Omental fat pad (tissue), 4 donors: ENCODE results near the gene KCNJ5. TPM values are rescaled to one million over a fixed set of nuclear protein-coding genes. Genes with fewer than 3 reads are reported as not detected.

Experiments
- ATAC-seq: fragments of 150-250 bp; one replicate; pipeline ENCODE4 v1.9.1; 2016; ENCODE audit warnings: mild to moderate bottlenecking, moderate library complexity; ENCODE audit not compliant: low FRiP score
- DNase-seq: peaks from one replicate; pipeline ENCODE4 v3.0.0-alpha.2; 2019; ENCODE audit warnings: low spot score
- total RNA-seq, 4 donors: library from RNA; depleted of rRNA; stranded (reverse); fragments of >200 nt; gene quantifications; one replicate each; pipeline ENCODE4 v1.1.0, GENCODE V29; 2016
- TF ChIP-seq, protein P1 (sequence below), 3 donors: fragments of 450-650 bp; IDR thresholded peaks; one replicate each; pipeline ENCODE4 v1.5.1; 2016 to 2017; ENCODE audit warnings: antibody characterized with exemption in 3 of 3, mild to moderate bottlenecking in 3 of 3, moderate library complexity in 2 of 3

The KCNJ5 gene
- total RNA-seq, 4 donors from 2014 or later, result 1.5 to 12.1 (median 3.0) TPM

DNA sequence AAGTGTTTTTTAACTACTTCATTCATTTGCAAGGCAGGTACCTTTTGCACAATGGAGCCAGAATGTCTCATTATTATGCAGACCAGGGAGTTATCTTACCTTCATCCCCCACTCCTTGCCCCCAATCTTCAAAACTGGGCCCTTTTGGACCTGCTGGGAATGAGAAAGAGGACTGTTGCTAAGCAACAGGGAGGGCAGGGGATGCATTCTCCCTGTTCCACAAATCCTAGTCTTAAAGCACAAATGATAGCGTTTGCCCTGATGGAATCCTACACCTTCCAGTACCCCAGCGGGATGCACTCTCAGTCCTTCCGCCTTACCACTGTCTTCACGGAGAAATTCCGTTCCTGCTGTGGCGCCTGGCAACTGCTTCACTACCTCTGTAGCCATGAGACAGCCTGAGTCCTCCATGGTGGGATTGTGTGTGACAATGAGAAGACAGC lies 20.0 kb upstream of the KCNJ5 start:
- DNase-seq, result no peak
- no peak for ATAC-seq
- TF ChIP-seq, protein P1, sequence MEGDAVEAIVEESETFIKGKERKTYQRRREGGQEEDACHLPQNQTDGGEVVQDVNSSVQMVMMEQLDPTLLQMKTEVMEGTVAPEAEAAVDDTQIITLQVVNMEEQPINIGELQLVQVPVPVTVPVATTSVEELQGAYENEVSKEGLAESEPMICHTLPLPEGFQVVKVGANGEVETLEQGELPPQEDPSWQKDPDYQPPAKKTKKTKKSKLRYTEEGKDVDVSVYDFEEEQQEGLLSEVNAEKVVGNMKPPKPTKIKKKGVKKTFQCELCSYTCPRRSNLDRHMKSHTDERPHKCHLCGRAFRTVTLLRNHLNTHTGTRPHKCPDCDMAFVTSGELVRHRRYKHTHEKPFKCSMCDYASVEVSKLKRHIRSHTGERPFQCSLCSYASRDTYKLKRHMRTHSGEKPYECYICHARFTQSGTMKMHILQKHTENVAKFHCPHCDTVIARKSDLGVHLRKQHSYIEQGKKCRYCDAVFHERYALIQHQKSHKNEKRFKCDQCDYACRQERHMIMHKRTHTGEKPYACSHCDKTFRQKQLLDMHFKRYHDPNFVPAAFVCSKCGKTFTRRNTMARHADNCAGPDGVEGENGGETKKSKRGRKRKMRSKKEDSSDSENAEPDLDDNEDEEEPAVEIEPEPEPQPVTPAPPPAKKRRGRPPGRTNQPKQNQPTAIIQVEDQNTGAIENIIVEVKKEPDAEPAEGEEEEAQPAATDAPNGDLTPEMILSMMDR (IDR thresholded peaks at IDR 0.05), result no peak

DNA sequence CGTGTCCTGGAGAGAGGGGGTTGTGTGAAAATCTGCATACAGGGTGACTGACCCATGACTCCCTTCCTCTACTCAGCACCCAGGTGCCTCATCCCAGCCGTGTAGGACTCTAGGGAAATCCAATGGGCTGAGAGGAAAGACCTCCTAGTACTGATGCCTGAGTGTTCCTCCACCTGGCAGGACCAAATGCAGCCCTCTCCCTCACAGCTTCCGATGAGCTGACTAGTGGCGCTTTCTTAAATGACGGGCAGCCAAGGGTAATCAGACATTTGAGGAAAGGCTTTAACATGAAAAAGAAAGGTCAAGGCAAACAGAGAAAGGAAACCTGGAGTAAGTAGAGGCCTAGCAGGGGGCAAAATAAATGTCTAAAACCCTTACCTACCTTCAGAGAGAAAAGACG lies 19.1 kb upstream of the KCNJ5 start:
- DNase-seq (no peak), ATAC-seq (no peak)
- TF ChIP-seq, protein P1 (IDR thresholded peaks at IDR 0.05), result no peak

DNA sequence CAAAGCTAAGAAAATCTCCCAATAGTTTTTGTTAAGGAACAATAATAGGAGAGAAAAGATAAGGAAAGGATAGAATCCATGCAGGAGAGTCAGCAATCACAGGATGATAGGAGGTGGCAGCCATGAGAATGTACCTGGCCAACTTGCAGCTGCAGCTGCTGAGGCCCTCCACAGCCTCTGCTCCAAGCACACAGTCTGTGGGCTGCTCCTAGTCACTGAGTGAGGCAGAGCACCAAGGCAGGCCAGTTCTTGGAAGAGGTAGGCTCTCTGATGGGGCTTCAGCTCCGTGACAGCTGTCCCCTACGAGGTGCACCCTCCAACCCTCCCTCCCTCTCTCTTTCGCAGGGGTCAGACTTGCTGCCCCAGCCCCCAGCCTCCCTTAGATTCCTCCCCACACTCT lies 18.6 kb upstream of the KCNJ5 start:
- ATAC-seq (no peak), DNase-seq (no peak)
- TF ChIP-seq, protein P1 (IDR thresholded peaks at IDR 0.05), result no peak

DNA sequence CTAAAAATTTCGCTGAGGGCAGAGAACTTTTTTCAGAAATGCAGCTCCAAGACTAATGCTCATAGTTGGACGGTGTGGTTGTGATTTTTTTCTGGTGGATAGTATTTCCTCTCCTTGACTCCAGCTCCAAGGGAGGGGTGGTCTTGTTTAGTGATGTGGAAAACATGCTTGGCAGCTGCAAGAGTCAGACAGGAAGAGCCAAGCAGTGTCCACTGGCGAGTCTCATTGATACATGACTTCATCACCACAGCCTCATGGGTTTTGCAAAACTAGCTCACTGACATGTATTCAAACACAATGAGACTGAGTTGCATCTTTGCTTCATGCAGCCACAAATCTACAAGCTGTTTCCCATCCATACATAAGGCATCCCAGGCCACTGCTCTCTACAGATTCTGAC lies 16.7 kb upstream of the KCNJ5 start:
- TF ChIP-seq, protein P1 (IDR thresholded peaks at IDR 0.05), result no peak
- DNase-seq (no peak), ATAC-seq (no peak)

- TF ChIP-seq, protein P1 (IDR thresholded peaks at IDR 0.05), result no peak
- DNase-seq, result no peak
Observed at GRCh38 chr11:128876133-128876650, 15.0 kb upstream of the KCNJ5 start.

GRCh38 chr11:128877726-128878125 lies 13.4 kb upstream of the KCNJ5 start:
- DNase-seq (no peak), ATAC-seq (no peak)
- TF ChIP-seq, protein P1 (IDR thresholded peaks at IDR 0.05), result no peak

More at GRCh38 chr11:128876133-128876650, 15.0 kb upstream of the KCNJ5 start:
- ATAC-seq, result no peak

DNA sequence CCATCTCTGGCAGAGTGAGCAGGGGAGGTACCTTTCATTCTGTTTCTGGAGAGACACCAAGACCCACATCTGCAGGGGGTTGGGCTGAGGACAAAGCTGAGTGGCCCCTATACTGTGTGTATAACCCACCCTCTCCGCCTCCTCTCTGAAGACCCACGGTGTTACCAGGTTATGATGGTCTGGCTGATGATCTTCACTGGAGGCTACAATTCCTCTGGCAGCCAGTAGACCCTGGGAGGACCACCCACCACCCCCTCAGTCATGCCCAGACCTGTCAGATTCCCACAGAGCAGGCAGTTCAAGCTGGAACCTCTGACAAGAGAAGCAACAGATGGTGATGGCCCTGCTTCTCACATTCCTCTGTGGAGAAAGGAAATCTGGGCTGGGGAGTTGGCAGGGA lies 12.7 kb upstream of the KCNJ5 start:
- DNase-seq (no peak), ATAC-seq (no peak)
- TF ChIP-seq, protein P1 (IDR thresholded peaks at IDR 0.05), result no peak
